Retinal pigment epithelial cell (primary cell): ENCODE measurements around the gene TSPAN11.

Experiments used
- DNase-seq: peaks from one replicate; pipeline ENCODE4 v3.0.0-alpha.2; 2010; ENCODE audit warnings: low read depth
- H3K4me3 ChIP-seq: 2 replicates; pipeline ENCODE4 v1.5.1; 2011; ENCODE audit warnings: mild to moderate bottlenecking, low read length, control low read depth, moderate library complexity
- TF ChIP-seq, protein P1 (sequence below): conservative IDR thresholded peaks from 2 replicates; pipeline ENCODE4 v1.5.1; 2011; ENCODE audit warnings: low read depth, low read length, control low read depth, inconsistent platforms

TSPAN11 gene

DNA sequence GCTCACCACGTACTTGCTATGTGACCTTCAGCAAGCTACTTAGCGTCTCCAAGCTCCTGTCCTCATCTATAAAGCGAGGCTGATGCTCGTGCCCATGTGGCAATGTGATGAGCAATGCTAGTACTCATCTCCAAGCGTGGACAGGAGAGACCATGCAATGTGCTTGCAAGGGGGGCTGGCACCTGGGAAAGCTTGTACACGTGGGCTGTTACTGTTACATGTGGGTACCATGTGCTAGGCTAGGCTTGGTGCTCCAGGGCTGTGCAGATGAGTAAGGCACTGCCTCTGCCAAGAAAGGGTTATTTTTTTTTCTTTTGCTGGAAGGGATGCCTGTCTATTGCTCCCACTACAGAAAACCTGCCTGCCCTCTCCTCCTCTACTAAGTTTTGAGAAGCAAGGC, 46.6 kb downstream of the TSPAN11 start:
- no peak for DNase-seq
- TF ChIP-seq, protein P1, sequence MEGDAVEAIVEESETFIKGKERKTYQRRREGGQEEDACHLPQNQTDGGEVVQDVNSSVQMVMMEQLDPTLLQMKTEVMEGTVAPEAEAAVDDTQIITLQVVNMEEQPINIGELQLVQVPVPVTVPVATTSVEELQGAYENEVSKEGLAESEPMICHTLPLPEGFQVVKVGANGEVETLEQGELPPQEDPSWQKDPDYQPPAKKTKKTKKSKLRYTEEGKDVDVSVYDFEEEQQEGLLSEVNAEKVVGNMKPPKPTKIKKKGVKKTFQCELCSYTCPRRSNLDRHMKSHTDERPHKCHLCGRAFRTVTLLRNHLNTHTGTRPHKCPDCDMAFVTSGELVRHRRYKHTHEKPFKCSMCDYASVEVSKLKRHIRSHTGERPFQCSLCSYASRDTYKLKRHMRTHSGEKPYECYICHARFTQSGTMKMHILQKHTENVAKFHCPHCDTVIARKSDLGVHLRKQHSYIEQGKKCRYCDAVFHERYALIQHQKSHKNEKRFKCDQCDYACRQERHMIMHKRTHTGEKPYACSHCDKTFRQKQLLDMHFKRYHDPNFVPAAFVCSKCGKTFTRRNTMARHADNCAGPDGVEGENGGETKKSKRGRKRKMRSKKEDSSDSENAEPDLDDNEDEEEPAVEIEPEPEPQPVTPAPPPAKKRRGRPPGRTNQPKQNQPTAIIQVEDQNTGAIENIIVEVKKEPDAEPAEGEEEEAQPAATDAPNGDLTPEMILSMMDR = no peak

DNA sequence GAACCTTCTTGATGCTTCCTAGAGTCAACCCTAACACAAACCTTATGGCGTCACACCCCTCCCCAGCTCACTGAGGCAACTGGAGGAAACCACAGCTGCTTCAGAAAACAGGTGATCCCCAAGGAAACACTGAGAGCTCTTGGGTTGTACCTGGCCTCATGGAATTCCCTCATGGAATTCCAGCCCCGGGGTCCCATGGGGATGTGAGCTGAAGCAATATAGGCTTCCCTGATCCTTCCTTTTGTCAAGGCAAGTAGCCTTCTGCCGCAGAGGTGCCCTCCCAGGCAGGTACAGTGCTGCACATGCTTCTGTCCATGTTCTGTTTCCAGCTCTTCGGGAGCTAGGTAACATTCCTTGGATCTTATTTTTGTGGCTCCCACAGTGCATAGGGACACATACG, 47.3 kb downstream of the TSPAN11 start:
- DNase-seq = no peak
- TF ChIP-seq, protein P1 = no peak
- no peak overlapping the region for H3K4me3 ChIP-seq

More for the DNA sequence above, 46.6 kb downstream of the TSPAN11 start:
- no peak overlapping the region for H3K4me3 ChIP-seq

GRCh38 chr12:30974746-30975500, 48.4 kb downstream of the TSPAN11 start:
- TF ChIP-seq, protein P1 = no peak
- no peak for DNase-seq
- H3K4me3 ChIP-seq = no peak overlapping the region

GRCh38 chr12:30975581-30975980, 49.0 kb downstream of the TSPAN11 start:
- H3K4me3 ChIP-seq = no peak overlapping the region
- DNase-seq = no peak
- TF ChIP-seq, protein P1 = no peak

DNA sequence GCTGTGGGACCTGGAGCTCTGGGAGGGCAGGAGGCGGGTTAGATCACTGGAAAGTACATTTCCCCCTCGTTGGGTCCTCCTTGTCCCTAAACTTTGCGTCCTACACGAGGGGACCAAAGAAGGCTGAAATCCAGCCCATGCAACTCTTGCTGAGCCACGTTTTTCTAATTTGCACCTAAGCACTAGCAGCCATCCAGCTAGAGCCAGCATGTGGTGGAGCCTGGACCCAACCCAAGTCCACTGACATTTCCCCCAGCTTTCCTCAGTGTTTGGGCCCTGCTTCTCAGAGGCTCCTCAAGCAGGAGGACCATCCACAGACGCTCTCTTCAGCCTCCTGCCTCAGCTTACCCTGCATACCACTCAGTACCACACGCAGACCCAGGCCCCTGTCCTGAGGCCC, 49.7 kb downstream of the TSPAN11 start:
- DNase-seq = no peak
- TF ChIP-seq, protein P1 = no peak
- H3K4me3 ChIP-seq = no peak overlapping the region

DNA sequence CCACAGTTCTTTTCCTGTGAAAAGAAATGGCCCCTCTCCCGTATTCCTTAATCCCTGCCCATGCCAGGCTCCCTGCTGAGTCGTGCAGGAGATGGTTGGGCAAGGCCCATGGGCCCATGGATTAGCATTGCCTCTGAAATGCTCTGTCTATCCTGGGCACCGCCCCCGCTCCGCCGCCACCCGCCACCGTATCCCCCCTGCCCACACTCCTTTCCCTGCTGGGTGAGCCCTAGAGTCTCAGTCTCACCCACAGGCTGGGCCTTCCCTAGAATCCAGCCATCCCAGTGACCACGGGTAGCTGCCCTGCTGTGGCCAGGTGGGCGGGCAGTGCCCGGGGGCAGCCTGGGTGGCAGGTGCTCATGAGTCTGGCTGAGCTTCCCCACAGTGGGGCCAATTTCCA, 50.6 kb downstream of the TSPAN11 start:
- TF ChIP-seq, protein P1 = no peak
- no peak overlapping the region for H3K4me3 ChIP-seq
- no peak for DNase-seq
